LNCAP (cell line): ENCODE results near the gene NAA60.

Experiments used
- TF ChIP-seq, protein P1 (sequence below): fragments of 450-650 bp; IDR thresholded peaks from 2 replicates; pipeline ENCODE4 v1.5.1; 2017; ENCODE audit warnings: mild to moderate bottlenecking

Gene NAA60

DNA sequence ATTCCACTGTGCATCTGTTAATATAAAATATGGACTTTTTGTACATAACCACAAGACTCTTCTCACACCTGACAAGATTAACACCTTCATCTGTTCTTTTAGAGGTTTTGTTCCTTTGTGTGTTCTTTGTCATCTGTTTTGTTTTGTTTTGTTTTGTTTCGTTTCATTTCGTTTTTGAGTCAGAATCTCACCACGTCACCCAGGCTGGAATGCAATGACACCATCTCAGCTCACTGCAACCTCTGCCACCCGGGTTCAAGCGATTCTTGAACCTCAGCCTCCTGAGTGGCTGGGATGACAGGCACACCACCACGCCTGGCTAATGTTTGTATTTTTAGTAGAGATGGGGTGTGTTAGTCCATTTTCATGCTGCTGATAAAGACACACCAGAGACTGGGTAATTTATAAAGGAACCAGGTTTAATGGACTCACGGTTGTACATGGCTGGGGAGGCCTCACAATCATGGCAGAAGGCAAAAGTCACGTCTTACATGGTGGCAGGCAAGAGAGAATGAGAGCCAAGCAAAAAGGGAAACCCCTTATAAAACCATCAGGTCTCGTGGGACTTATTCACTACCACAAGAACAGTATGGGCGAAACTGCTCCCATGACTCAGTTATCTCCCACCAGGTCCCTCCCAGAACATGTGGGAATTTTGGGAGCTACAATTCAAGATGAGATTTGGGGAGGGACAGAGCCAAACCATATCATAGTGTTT is 29.6 kb downstream of the NAA60 start:
- TF ChIP-seq, protein P1, sequence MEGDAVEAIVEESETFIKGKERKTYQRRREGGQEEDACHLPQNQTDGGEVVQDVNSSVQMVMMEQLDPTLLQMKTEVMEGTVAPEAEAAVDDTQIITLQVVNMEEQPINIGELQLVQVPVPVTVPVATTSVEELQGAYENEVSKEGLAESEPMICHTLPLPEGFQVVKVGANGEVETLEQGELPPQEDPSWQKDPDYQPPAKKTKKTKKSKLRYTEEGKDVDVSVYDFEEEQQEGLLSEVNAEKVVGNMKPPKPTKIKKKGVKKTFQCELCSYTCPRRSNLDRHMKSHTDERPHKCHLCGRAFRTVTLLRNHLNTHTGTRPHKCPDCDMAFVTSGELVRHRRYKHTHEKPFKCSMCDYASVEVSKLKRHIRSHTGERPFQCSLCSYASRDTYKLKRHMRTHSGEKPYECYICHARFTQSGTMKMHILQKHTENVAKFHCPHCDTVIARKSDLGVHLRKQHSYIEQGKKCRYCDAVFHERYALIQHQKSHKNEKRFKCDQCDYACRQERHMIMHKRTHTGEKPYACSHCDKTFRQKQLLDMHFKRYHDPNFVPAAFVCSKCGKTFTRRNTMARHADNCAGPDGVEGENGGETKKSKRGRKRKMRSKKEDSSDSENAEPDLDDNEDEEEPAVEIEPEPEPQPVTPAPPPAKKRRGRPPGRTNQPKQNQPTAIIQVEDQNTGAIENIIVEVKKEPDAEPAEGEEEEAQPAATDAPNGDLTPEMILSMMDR, result no peak

DNA sequence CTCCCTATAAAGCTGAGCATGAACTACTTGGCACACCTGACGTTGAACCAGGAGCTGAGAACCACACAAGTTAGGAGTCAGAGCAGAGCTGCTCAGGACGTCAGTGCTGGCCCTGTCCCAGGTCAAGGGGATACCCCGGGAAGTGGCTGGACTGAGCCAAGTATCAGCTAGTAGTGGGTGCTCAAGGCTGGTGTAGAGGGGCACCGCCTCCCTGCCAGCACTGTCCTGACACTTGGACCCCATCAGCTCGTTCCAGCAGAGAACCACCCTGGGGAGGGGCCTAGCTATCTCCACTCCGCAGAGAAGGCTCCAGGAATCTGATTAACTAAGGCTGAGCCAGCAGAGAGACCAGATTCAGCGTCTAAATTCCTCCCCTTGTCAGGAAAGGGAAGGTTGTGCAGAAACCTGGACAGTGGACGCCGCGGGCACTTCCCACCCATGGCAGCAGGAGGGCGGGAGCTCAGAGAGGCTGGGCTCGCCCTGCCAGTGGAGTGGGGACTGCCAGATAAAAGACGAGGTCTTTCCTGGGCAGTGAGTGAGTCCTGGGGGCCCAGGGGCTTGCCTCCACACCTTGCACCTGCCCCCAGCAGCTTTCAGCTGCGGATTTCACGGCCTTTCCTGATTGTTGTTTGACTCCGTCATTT is 30.8 kb downstream of the NAA60 start:
- TF ChIP-seq, protein P1, result no peak

DNA sequence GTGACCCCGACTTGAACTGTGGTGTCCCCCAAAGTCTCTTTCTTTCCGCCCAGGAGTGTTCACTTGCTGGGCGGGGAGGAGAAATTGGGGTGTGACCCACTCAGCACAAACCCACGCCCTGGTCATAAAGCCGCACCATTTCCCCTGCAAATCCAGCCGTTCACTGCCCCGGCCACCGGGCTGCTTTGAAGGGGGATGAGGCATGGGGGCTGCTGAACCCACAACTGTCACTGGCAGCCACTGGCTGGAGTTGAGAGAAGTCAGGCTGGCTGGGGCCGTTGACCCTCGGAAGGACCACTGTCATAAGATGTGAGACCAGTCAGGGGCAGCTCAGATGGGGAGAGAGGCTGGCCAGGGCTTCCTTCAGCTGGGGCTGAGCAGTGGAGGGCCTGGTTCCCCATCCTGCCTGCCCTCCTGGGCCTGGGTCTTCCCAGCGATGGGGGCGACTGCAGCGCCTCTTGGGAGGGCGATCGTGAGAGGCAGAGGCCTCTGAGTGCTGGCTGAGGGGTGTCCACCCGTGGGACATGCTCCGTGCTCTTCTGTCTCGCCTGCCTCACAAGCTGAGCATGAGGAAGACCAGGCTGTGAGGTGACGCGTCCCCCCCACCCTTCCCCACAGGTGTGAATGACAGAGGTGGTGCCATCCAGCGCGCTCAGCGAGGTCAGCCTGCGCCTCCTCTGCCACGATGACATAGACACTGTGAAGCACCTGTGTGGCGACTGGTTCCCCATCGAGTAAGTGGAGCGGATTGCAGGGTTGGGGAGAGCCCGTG is 32.3 kb downstream of the NAA60 start:
- TF ChIP-seq, protein P1, result no peak

DNA sequence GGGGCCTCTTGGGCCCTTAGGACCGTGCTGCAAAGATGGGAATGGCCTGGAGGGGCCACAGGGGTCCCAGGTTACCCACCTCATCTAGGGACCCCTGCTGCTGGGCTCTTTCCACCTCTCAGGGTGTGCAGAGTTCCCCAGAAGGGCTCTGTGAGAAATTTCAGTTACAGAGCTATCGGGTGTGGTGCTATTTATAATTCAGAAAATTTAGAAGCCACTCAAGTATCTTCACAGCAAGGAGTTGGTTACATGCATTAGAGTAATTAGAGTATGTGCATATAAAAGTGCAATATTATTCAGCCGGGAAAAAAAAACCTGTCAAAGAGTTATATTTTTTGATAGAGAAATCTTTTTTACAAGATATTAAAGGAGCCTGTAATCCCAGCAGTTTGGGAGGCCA is 32.9 kb downstream of the NAA60 start:
- TF ChIP-seq, protein P1, result no peak

DNA sequence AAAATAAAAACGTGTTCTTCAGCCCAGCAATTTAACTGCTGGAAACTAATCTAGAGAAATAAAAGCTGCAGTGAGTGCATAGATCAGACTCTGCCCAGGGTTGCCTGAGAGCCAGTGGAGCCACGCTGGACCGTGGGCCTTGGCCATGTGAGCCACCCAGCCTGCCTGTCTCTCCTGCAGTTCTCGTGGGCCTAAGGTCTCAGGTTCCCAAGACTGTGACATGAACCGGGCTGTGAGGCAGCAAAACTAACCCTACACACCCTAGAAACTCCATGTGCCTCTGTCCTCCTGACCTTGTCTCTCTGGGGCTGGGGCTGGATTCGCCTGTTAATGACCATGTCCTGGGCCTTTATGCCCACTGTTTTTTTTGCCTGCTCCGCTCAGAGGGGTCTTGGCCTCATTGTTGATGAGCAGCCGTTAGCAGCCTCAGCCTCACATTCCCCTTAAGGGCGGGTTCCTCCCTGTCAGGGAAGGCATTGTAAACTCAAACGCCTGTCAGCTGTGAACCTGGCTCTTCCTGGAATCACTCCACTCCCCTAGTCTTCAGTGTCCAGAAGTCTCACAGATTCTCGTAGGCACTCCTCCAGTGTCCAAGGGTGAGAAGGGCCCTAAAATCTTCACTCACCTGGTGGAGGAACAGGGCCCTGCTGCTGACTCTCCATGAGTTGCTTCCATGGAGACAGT is 34.9 kb downstream of the NAA60 start:
- TF ChIP-seq, protein P1, result no peak

DNA sequence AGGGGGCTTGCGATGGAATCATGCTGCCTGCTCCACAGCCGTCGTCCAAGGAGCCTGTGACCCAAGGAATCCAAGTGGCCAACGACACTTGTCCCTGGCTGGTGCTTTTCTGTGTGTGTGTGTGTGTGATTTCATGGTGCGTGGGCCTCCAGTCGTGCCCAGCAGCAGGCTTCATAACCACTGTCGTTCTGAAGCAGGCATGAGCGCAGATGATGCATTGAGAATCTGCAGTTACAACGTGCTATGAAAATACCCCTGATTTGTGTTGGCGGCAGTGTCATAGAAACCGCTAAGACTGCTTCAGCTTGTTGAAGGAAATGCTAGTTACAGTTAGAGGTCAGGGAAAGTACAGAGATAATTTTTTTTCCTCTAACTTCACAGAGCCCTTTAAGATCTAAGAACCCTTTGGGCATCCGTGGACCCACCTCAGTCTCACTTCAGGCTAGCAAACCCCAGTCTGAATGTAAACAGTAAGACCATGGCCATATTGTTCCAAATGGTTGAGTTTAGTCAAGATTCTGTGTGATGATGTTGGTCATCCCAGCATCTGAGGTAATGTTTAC is 36.3 kb downstream of the NAA60 start:
- TF ChIP-seq, protein P1, result no peak
